Measurements from ENCODE around the gene ISG20L2. TPM values are rescaled to one million over a fixed set of nuclear protein-coding genes. Genes with fewer than 3 reads are reported as not detected.

ISG20L2 gene
- 10 to 100 TPM; 40.6 to 44.5 TPM for total RNA-seq

GRCh38 chr1:156728599-156729462, at the start of gene ISG20L2:
ISG20L2 (minus strand) TSS chr1:156728766; CDS start chr1:156727652, 1,114 bp downstream.
- peaks cover 16% of the 10 kb centered on the region for H3K36me3 Mint-ChIP-seq (ENCODE audit: low read depth)
- H3K27me3 Mint-ChIP-seq: no peaks in the 10 kb centered on the region
- peaks cover 23% of the 10 kb centered on the region for H3K4me1 Mint-ChIP-seq (ENCODE audit: low read depth)
- intact Hi-C loops (cut with micrococcal nuclease): loop anchor here (1.0 to 5.0 kb wide), 4 partner anchors 11 to 133 kb away; partner anchors contain the start of genes NTRK1 and PRCC
- DNase-seq: peak; percentile 99
- ChIA-PET CTCF (interaction anchor here (0.9 to 10.6 kb wide), 13 partner anchors 14 to 130 kb away, joined by 3 to 396 read pairs (median 71); partner anchors contain the start of genes CRABP2, HDGF, INSRR and MRPL24), POLR2A (interaction anchor here (0.8 to 7.0 kb wide), 16 partner anchors 8 to 158 kb away, joined by 3 to 89 read pairs (median 4); partner anchors contain the start of genes HDGF, INSRR, MRPL24 and NTRK1)
- H3K27ac Mint-ChIP-seq: no peak within 1 kb of the TSS
- H3K9me3 Mint-ChIP-seq: no peaks in the 10 kb centered on the region
- no peak for TF ChIP-seq CTCF (IDR thresholded peaks at IDR 0.05)
- H3K4me3 Mint-ChIP-seq: no peak within 1 kb of the TSS
- ATAC-seq: peak; percentile 94

GRCh38 chr1:156777573-156777972, 49.0 kb upstream of the ISG20L2 start:
- no peak for TF ChIP-seq CTCF (IDR thresholded peaks at IDR 0.05)
- POLR2A ChIA-PET: no interaction called here

GRCh38 chr1:156776942-156777341, 48.4 kb upstream of the ISG20L2 start:
- no peaks in the 10 kb centered on the region for H3K9me3 Mint-ChIP-seq
- H3K27ac Mint-ChIP-seq: peak overlapping the region; percentile 11
- no peak for DNase-seq
- H3K4me3 Mint-ChIP-seq: no peak overlapping the region
- ChIA-PET CTCF (interaction anchor here (1.0 to 4.1 kb wide), 4 partner anchors 9 to 87 kb away, joined by 8 to 28 read pairs (median 14); partner anchors contain the start of genes NTRK1 and PRCC), POLR2A (interaction anchor here (1.1 kb wide), 1 partner anchor 9 kb away, joined by 3 read pairs; no protein-coding TSS in a partner anchor)
- H3K4me1 Mint-ChIP-seq (ENCODE audit: low read depth): peaks cover 56% of the 10 kb centered on the region
- ATAC-seq: no peak
- no peaks in the 10 kb centered on the region for H3K27me3 Mint-ChIP-seq
- intact Hi-C loops (cut with micrococcal nuclease): no loop called here
- no peak for TF ChIP-seq CTCF (IDR thresholded peaks at IDR 0.05)
- peaks cover 33% of the 10 kb centered on the region for H3K36me3 Mint-ChIP-seq (ENCODE audit: low read depth)

More at GRCh38 chr1:156777573-156777972, 49.0 kb upstream of the ISG20L2 start:
- Mint-ChIP-seq H3K36me3 (ENCODE audit: low read depth) (peaks cover 36% of the 10 kb centered on the region), H3K4me1 (ENCODE audit: low read depth) (peaks cover 50% of the 10 kb centered on the region), H3K27me3 (no peaks in the 10 kb centered on the region), H3K9me3 (no peaks in the 10 kb centered on the region), H3K4me3 (no peak overlapping the region), H3K27ac (peak overlapping the region; percentile 13)
- no peak for DNase-seq
- ATAC-seq: no peak
- CTCF ChIA-PET: interaction anchor here (2.7 to 4.1 kb wide), 3 partner anchors 51 to 88 kb away, joined by 10 to 28 read pairs (median 18); partner anchors contain the start of gene NTRK1
- intact Hi-C loops (cut with micrococcal nuclease): no loop called here

- TF ChIP-seq CTCF (IDR thresholded peaks at IDR 0.05): no peak
- Mint-ChIP-seq H3K36me3 (ENCODE audit: low read depth) (peaks cover 29% of the 10 kb centered on the region), H3K4me3 (no peak overlapping the region), H3K4me1 (ENCODE audit: low read depth) (peaks cover 52% of the 10 kb centered on the region), H3K9me3 (no peaks in the 10 kb centered on the region), H3K27ac (peak overlapping the region; percentile 60), H3K27me3 (no peaks in the 10 kb centered on the region)
- DNase-seq (no peak), ATAC-seq (peak; percentile 66)
- intact Hi-C loops (cut with micrococcal nuclease): no loop called here
- ChIA-PET POLR2A (interaction anchor here (0.6 to 1.1 kb wide), 2 partner anchors 8 to 20 kb away, joined by 3 read pairs; no protein-coding TSS in a partner anchor), CTCF (interaction anchor here (2.7 to 4.1 kb wide), 3 partner anchors 49 to 86 kb away, joined by 10 to 28 read pairs (median 18); partner anchors contain the start of gene NTRK1)
Observed at GRCh38 chr1:156775799-156776198, 47.2 kb upstream of the ISG20L2 start.
